Measurements from ENCODE around the gene EIF3I. TPM values are rescaled to one million over a fixed set of nuclear protein-coding genes. Genes with fewer than 3 reads are reported as not detected.

EIF3I gene
- total and polyA plus RNA-seq, 2 experiments from 2014 or later, result 259 to 286 TPM

GRCh38 chr1:32263744-32264143 lies 41.5 kb downstream of the EIF3I start:
- H4K20me1 ChIP-seq (ENCODE audit: insufficient read depth), result no peaks in the 10 kb centered on the region
- H3K27me3 ChIP-seq (replicated peaks; ENCODE audit: insufficient read depth), result no peaks in the 10 kb centered on the region
- no peaks in the 10 kb centered on the region for H3K9me2 ChIP-seq (ENCODE audit: insufficient read depth)
- H3K27ac ChIP-seq, result no peak overlapping the region
- DNase-seq, result no peak
- TF ChIP-seq EZH2phosphoT487 (IDR thresholded peaks at IDR 0.05; ENCODE audit: insufficient read depth, low read depth), result no peak
- no peak for TF ChIP-seq EZH2 (IDR thresholded peaks at IDR 0.05; ENCODE audit: insufficient read depth, poor library complexity, severe bottlenecking)
- H3K36me3 ChIP-seq (ENCODE audit: low read depth), result no peaks in the 10 kb centered on the region
- no peaks in the 10 kb centered on the region for H3F3A ChIP-seq (ENCODE audit: insufficient read depth)
- no peak overlapping the region for H3K4me2 ChIP-seq (ENCODE audit: unreplicated experiment)
- H3K9ac ChIP-seq, result no peak overlapping the region
- H3K4me3 ChIP-seq, result no peak overlapping the region
- no peaks in the 10 kb centered on the region for H3K9me3 ChIP-seq (ENCODE audit: low read depth)
- H2AFZ ChIP-seq, result no peak overlapping the region
- H3K79me2 ChIP-seq (ENCODE audit: insufficient read depth), result no peaks in the 10 kb centered on the region
- in situ Hi-C loops (cut with MboI), result no loop called here
- WGBS, 2 experiments (ENCODE audit: low coverage in 1 of 2, low lambda C conversion rate in 2 of 2, missing lambda C conversion rate in 2 of 2), result 81 to 88% methylated on average over 4 of the region's 4 CpGs
- no peaks in the 10 kb centered on the region for H3K4me1 ChIP-seq (ENCODE audit: insufficient read depth)

- DNase-seq, result no peak
- no peak overlapping the region for H3K4me2 ChIP-seq (ENCODE audit: unreplicated experiment)
- no peaks in the 10 kb centered on the region for H4K20me1 ChIP-seq (ENCODE audit: insufficient read depth)
- H3K27me3 ChIP-seq (replicated peaks; ENCODE audit: insufficient read depth), result no peaks in the 10 kb centered on the region
- no peaks in the 10 kb centered on the region for H3F3A ChIP-seq (ENCODE audit: insufficient read depth)
- no peak overlapping the region for H3K9ac ChIP-seq
- H3K9me2 ChIP-seq (ENCODE audit: insufficient read depth), result no peaks in the 10 kb centered on the region
- no peaks in the 10 kb centered on the region for H3K36me3 ChIP-seq (ENCODE audit: low read depth)
- 95 to 96% methylated on average over 9 of the region's 9 CpGs for WGBS, 2 experiments (ENCODE audit: low coverage in 1 of 2, low lambda C conversion rate in 2 of 2, missing lambda C conversion rate in 2 of 2)
- H3K4me3 ChIP-seq, result no peak overlapping the region
- H3K27ac ChIP-seq, result no peak overlapping the region
- no peaks in the 10 kb centered on the region for H3K79me2 ChIP-seq (ENCODE audit: insufficient read depth)
- H2AFZ ChIP-seq, result no peak overlapping the region
- no peaks in the 10 kb centered on the region for H3K9me3 ChIP-seq (ENCODE audit: low read depth)
- H3K4me1 ChIP-seq (ENCODE audit: insufficient read depth), result no peaks in the 10 kb centered on the region
- in situ Hi-C loops (cut with MboI), result no loop called here
- no peak for TF ChIP-seq EZH2phosphoT487 (IDR thresholded peaks at IDR 0.05; ENCODE audit: insufficient read depth, low read depth)
- TF ChIP-seq EZH2 (IDR thresholded peaks at IDR 0.05; ENCODE audit: insufficient read depth, poor library complexity, severe bottlenecking), result no peak
Measured at GRCh38 chr1:32265846-32266245, 43.6 kb downstream of the EIF3I start.

- no peaks in the 10 kb centered on the region for H3K79me2 ChIP-seq (ENCODE audit: insufficient read depth)
- H3K27ac ChIP-seq, result no peak overlapping the region
- peak; percentile 42 for DNase-seq
- no peak overlapping the region for H3K9ac ChIP-seq
- peak overlapping the region; percentile 30; the same call in 1 of the 2 replicates for H2AFZ ChIP-seq
- no peaks in the 10 kb centered on the region for H3K36me3 ChIP-seq (ENCODE audit: low read depth)
- H3K4me2 ChIP-seq (ENCODE audit: unreplicated experiment), result no peak overlapping the region
- H3K27me3 ChIP-seq (replicated peaks; ENCODE audit: insufficient read depth), result 0 out of 2 replicates have a peak, but pooled peaks cover 5% of the 10 kb centered on the region
- H3K9me2 ChIP-seq (ENCODE audit: insufficient read depth), result no peaks in the 10 kb centered on the region
- no peaks in the 10 kb centered on the region for H3F3A ChIP-seq (ENCODE audit: insufficient read depth)
- no peaks in the 10 kb centered on the region for H3K9me3 ChIP-seq (ENCODE audit: low read depth)
- in situ Hi-C loops (cut with MboI), result no loop called here
- TF ChIP-seq EZH2phosphoT487 (IDR thresholded peaks at IDR 0.05; ENCODE audit: insufficient read depth, low read depth), result no peak
- TF ChIP-seq EZH2 (IDR thresholded peaks at IDR 0.05; ENCODE audit: insufficient read depth, poor library complexity, severe bottlenecking), result no peak
- no peaks in the 10 kb centered on the region for H3K4me1 ChIP-seq (ENCODE audit: insufficient read depth)
- no peak overlapping the region for H3K4me3 ChIP-seq
- no peaks in the 10 kb centered on the region for H4K20me1 ChIP-seq (ENCODE audit: insufficient read depth)
- 61 to 64% methylated on average over 7 of the region's 7 CpGs for WGBS, 2 experiments (ENCODE audit: low coverage in 1 of 2, low lambda C conversion rate in 2 of 2, missing lambda C conversion rate in 2 of 2)
Measured at GRCh38 chr1:32266921-32267591, 44.8 kb downstream of the EIF3I start.

GRCh38 chr1:32269744-32270143 lies 47.5 kb downstream of the EIF3I start:
- Histone ChIP-seq H3K4me3 (no peak overlapping the region), H4K20me1 (ENCODE audit: insufficient read depth) (no peaks in the 10 kb centered on the region), H3K27ac (no peak overlapping the region), H3K27me3 (replicated peaks; ENCODE audit: insufficient read depth) (peaks cover 13% of the 10 kb centered on the region), H3K9ac (no peak overlapping the region), H2AFZ (no peak overlapping the region), H3K79me2 (ENCODE audit: insufficient read depth) (no peaks in the 10 kb centered on the region), H3K9me3 (ENCODE audit: low read depth) (no peaks in the 10 kb centered on the region), H3F3A (ENCODE audit: insufficient read depth) (no peaks in the 10 kb centered on the region), H3K9me2 (ENCODE audit: insufficient read depth) (no peaks in the 10 kb centered on the region), H3K4me1 (ENCODE audit: insufficient read depth) (no peaks in the 10 kb centered on the region), H3K4me2 (ENCODE audit: unreplicated experiment) (no peak overlapping the region), H3K36me3 (ENCODE audit: low read depth) (no peaks in the 10 kb centered on the region)
- no peak for DNase-seq
- in situ Hi-C loops (cut with MboI), result no loop called here
- TF ChIP-seq EZH2phosphoT487 (IDR thresholded peaks at IDR 0.05; ENCODE audit: insufficient read depth, low read depth), result no peak
- no peak for TF ChIP-seq EZH2 (IDR thresholded peaks at IDR 0.05; ENCODE audit: insufficient read depth, poor library complexity, severe bottlenecking)

Data from GM23248 (cell line).